Superior temporal gyrus (tissue), 1 donor: ENCODE measurements around the gene NOL7.

Experiments
- DNase-seq: peaks from one replicate; pipeline ENCODE4 v3.0.0-alpha.2; 2016; ENCODE audit errors: extremely low spot score

Gene NOL7

DNA sequence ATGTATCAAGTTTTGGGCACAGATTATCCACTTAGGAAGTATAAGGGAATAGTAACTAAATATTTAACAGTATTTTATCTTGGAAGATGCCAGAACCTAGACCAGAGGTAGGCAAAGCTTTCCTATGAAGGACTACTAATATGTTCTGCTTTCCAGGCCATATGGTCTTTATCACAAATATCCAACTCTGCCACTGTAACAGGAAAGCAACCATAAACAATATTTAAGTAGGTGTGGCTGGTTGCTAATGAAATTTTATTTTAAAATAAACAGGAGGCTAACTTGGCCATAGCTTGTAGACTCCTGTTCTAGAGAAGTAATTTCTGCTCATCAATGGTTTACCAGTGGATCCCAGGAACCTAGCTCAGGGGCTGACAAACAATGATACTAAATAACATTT lies 39.4 kb downstream of the NOL7 start:
- DNase-seq: no peak

DNA sequence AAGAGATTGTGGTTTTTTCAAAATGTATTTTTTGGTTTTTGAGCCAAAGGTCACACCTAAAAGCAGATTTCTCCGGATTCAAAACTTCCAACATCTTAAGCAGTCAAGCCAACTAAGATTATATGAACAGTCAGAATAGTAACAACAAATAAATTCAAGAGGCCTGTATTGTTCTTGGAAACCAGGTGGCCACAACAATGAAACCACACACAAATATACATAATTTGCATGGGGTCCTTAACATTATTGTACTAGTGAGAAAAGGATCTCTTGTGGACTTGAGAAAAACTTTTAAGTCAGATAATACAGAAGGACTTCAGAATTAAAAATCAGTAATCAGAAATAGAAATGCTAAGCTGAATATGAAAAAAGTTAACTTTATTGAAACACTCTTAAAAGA lies 40.6 kb downstream of the NOL7 start:
- DNase-seq: no peak

DNA sequence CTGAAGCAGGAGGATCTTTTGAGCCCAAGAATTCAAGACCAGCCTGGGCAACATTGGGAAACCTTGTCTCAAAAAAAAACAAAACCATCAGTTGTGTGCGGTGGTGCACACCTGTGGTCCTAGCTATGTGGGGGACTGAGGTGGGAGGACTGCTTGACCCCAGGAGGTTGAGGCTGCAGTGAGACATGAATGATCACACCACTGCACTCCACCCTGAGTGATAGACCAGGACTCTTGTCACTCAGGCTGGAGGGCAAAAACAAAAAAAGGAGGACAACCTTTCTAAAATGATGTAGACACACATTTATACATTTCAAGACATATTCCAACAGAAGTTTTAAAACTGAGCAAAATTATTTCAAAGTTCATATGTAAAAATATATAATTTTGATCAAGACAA lies 45.1 kb downstream of the NOL7 start:
- no peak for DNase-seq

DNA sequence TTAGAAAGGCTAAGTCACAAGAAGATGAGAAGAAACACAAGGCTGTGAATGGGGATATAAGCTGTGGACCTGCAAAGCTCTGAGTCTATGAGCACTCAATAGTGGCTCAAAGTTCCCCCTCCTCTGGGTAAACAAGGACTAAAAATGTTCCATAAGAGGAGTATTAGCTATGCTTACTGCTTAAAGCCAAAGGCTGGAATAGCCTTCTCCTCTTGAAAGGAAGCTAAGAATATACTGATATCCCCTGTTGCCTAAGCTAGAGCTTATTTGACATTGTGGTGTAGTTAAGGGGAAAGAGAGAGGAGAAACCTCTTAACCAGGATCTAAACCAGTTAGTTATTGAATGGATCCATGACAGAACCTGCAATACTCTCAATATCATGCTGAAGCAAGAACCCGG lies 45.8 kb downstream of the NOL7 start:
- no peak for DNase-seq

DNA sequence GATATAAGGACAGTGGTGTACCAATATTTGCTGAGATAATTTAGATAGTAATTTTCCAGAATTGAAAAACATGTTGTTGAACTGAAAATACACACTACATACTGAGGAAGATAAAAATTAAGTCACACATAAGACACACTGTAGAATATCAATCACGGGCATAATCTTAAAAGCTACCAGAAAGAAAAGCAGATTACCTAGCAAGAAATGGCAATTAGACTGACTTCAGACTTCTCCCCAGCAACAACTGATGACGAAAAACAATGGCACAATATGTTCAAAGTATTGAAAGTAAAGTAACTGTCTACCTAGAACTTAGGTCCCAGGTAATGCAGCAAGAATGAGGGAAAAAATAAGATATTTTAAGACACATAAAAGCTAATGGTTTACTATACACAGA lies 46.5 kb downstream of the NOL7 start:
- no peak for DNase-seq

DNA sequence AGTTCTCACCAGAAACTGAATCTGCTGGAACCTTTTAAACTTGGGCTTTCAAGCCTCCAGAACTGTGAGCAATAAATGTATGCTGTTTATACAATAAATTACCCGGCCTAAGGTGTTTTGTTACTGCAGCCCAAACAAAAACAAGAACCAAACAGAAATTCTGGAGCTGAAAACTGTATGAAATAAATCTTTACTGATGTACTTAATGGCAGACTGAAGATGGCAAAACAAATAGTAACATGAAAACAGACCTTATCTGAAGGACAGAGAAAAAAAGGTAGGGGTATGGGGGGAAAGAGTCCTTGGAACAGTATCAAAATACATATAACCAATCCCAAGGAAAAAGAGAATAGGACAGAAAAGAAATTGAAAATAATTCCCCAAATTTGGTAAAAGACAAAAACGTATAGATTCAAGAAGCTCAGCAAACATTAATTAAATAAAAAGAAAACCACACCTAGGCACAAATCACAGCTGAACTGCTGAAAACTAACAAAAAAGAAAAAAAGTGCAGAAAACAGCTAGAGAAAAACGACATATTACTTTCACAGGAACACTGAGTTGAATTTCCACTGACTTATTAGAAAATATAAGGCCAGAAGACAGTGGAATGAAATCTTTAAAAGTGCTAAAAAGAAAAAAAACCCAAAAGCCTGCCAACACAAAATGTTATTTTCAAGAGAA lies 47.7 kb downstream of the NOL7 start:
- DNase-seq: no peak

DNA sequence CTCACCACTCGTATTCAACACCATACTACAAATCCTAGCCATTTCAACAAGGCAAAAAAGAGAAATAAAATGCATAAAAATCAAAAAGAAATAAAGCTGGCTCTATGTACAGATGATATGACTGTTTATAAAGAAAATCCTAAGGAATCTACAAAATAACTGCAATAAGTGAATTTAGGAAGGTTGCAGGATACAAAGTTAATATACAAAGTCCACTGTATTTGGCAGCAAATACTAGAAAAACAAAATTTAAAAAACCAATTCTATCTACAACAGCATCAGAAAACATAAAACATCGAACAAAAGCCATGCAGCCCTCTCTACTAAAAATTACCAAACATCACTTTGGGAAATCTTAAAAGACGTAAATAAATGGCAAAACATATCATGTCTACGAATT lies 48.9 kb downstream of the NOL7 start:
- no peak for DNase-seq

DNA sequence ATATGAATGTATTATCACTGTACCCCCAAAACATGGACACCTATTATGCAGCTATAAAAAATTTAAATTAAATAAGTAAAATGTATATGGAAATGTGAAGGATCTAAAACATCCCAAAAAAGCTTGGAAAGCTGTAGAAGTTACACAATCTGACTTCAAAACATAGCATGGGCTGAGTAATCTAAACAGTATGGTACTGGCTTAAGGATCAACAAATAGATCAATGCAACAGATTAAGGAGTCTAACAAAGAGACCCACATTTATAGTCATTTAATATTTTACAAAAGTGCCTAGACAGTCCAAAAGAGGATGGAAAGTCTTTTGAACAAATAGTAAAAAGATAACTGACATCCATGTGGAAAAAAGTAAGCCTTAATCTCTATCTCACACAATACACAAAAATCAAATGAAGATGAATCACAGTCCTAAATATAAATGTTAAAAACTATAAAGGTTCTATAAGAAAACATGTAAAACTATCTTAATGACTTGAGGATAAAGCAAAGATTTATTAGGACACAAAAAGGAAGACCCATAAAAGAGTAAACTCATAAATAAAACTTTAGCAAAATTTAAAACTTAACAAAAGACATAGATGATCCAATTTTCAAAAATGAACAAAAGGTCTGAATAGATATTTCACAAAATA lies 49.7 kb downstream of the NOL7 start:
- DNase-seq: no peak

DNA sequence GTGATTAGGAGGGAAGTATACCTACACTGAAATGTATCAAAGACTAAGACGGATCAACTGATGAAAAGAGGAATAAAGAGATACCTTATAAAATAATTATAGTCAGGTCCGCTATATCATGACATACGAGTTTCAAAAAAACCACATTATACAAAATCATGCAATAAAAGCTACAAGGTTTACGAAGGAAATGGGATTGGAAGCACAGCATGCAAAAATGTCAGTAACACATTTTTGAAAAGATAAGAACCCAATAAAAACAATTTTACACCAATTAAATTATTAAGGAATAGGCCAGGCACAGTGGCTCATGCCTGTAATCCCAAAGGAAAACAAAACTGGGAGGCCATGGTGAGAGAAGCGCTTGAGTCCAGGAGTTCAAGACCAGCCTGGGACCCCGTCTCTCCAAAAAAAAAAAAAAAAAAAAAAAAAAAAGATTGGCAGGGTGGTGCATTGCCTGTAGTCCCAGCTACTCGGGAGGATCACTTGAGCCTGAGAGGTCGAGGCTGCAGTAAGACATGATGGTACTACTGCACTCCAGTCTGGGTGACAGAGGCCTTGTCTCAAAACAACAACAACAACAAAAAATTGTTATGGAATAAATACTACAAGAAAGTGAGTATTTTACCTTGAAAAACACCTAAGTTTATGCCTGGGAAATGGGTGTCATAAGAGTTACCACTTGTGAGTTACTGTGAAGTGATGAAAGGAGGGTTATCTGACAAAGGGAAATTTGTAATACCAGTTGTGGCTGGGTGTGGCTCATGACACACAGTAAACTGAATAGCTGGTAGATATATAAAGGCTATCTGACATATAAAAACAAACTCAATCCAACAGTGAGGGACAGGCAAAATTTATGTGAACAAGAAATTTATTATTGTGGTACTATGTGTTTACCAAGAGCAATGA lies 51.3 kb downstream of the NOL7 start:
- no peak for DNase-seq

DNA sequence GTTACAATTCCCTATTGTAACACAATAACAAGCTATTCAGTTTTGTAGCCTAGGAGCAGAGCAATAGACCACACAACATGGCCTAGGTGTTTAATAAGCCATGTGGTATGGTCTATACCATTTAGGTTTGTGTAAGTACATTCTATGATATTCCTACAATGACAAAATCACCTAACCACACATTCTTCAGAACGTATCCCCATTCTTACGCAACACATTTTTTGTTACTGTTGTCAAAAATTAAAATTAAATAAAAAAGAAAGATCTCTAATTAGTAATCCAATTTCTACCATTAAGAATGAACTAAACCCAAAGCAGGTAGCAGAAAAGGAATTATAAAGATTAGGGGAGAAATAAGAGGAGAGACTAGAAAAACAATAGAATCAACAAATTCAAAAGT lies 52.5 kb downstream of the NOL7 start:
- no peak for DNase-seq

DNA sequence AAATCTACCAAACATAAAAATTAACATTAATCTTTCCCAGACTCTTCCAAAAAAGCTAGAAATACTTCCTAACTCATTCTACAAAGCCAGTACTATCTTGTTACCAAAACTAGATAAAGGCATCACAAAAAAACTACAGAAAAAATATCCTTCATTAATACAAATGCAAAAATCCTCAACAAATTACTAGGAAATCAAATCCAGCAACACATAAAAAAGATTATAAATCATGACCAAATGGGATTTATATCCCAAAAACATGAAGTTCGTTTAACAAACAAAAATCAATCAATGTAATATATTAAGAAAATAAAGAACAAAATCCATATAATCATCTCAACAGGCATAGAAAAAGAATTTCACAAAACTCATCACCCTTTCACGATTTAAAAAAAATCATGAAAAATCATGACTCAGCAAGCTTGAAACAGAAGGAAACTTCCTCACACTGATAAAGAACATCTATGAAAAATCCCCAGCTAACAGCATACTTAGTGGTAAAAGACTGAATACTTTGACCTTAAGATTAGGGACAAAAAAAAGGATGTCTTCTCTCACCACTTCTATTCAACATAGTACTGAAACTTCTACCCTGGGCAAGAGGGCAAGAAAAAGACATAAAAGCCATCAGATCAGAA lies 53.3 kb downstream of the NOL7 start:
- no peak for DNase-seq

DNA sequence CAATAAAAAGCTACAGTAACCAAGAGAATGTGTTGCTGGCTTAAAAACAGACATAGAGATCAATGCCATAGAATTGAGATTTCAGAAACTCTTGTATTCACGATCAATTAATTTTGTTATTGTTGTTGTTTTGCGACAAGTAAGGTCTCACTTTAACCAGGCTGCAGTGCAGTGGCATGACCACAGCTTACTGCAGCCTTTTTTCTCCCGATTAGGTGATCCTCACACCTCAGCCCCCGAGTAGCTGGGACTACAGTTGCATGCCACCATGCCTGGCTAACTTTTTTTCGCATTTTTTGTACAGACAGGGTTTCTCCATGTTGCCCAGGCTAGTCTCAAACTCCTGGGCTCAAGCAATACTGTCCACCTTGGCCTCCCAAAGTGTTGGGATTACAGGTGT lies 54.3 kb downstream of the NOL7 start:
- no peak for DNase-seq
